Measurements from ENCODE around the gene GUCA1C.

DNA sequence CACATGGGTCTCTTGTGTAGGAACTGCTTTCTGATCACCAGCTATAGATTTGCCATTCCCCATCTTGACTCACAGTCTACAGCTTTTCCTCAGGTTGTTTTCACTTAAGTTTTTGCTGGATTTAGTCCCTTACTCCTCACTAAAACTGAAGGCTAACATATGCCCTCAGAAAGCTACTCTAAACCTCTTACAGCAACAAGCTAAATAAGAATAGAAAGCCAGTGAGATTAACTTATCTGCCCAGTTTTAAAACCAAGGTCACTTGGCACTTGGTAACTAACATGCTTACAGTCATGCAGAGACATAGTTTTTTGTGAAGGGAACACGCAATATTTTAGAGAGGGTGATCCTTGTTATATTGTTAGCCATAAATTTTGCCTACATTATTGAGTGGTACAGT lies at the start of gene GUCA1C:
- TF ChIP-seq, protein P1, sequence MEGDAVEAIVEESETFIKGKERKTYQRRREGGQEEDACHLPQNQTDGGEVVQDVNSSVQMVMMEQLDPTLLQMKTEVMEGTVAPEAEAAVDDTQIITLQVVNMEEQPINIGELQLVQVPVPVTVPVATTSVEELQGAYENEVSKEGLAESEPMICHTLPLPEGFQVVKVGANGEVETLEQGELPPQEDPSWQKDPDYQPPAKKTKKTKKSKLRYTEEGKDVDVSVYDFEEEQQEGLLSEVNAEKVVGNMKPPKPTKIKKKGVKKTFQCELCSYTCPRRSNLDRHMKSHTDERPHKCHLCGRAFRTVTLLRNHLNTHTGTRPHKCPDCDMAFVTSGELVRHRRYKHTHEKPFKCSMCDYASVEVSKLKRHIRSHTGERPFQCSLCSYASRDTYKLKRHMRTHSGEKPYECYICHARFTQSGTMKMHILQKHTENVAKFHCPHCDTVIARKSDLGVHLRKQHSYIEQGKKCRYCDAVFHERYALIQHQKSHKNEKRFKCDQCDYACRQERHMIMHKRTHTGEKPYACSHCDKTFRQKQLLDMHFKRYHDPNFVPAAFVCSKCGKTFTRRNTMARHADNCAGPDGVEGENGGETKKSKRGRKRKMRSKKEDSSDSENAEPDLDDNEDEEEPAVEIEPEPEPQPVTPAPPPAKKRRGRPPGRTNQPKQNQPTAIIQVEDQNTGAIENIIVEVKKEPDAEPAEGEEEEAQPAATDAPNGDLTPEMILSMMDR (IDR thresholded peaks at IDR 0.05; ENCODE audit: low read length) = no peak
- TF ChIP-seq EZH2 (optimal IDR thresholded peaks at IDR 0.05; ENCODE audit: low read depth, low read length) = no peak
